GM04504 (cell line): ENCODE measurements around the gene CCL5.
"Not testable (repeated sequence)": the region's sequence is repeated elsewhere in the genome, so short reads cannot be mapped to it uniquely, and the experiment has no call there.

Experiments used
- DNase-seq: peaks from one replicate; pipeline ENCODE4 v3.0.0-alpha.2; 2012; ENCODE audit warnings: low read depth

CCL5 gene

GRCh38 chr17:35898283-35899070 lies 18.3 kb upstream of the CCL5 start:
- no peak for DNase-seq

DNA sequence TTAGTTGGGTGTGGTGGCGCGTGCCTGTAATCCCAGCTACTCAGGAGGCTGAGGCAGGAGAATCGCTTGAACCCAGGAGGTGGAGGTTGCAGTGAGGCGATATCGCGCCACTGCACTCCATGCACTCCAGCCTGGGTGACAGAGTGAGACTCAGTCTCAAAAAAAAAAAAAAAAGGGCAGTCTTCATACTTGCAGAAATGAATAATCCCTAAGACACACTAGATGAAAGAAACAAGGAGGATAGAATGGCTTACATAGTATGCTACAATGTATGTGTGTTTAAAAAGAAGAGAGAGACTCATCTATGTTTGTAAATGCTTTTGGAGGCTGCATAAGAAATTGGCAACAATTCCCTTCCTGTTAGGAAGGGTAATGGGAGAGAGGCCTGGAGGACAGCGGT lies 17.6 kb upstream of the CCL5 start:
- not testable (repeated sequence) for DNase-seq

DNA sequence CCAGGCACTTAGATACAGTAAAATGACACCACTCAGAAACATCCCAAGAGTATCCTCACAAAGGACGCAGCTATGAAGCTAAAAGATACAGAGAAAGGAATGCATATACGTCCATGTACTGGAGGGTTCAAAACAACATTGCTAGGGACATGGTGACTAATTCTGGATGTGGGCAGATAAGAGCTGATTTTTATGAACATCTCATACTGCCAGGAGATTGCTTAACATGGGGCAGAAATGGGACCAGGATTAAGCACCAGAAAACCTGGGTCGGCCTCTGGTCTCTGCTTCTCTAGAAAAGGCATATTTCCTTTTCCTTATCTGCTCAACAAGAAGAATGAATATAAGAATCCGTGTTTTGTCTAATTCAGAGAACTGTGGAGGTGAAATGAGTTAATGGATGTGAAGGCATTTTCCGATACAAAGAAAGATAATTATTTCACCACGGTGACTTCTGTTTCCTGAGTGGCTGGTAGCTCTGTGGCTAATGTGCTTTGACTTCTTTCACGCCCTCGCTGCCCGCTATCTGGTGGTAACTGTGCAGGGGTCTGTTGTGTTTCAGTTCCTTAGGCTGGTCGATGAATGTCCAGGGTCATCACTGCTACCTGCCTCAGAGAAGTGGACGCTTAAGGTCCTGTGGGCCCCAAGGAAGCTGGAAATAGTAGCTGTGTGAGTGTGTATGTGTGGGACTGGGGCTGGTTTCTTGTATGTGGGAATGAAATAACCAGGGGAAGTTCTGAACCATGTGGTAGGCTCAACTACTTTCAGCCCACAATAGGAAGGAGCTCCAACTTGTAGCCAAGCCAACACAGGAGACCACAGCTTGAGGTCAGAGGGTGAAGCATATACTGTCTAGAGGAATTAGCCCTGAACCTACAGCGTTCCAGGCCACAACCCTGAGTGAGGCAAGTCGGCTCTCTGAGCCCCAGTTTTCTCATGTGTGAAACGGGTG lies 15.8 kb upstream of the CCL5 start:
- DNase-seq: no peak

DNA sequence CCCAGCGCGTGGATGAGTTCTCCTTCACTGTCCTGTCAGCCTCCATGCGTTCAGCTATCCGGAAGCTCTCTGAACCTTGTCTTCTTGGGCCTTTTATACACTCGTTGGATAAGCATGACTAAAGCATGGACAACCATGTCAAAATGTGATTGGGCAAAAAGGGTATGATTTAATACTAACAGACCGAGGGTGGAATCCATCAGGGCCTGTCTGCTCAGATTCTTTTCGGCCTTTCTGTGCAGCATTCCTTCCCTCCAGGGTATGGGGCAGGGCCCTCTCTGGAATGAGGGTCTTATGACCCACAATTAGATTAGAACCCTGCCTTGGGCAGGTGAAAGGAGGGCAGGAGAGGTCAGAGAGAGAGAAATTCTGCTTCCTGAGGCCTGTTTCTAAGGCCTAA lies 14.0 kb upstream of the CCL5 start:
- no peak for DNase-seq

DNA sequence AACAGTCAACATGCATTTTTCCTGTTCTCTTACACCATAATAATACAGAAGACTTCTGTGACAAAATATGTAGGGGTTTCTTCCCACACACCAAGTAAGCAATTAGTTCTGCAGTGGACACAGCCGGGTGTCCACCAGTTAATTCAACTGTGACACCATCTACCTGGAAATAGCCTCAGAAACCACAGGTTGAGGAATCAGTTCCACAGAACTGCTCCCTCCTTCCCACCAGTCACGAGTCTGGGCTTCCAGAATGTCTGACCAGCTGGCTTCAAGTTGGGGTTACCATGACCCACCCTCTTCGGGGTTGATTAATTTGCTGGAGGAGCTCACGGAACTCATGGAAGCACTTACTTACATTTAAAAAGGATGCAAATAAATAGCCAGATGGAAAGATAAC lies 13.6 kb upstream of the CCL5 start:
- DNase-seq: no peak

GRCh38 chr17:35892091-35893035 lies 12.2 kb upstream of the CCL5 start:
- no peak for DNase-seq

DNA sequence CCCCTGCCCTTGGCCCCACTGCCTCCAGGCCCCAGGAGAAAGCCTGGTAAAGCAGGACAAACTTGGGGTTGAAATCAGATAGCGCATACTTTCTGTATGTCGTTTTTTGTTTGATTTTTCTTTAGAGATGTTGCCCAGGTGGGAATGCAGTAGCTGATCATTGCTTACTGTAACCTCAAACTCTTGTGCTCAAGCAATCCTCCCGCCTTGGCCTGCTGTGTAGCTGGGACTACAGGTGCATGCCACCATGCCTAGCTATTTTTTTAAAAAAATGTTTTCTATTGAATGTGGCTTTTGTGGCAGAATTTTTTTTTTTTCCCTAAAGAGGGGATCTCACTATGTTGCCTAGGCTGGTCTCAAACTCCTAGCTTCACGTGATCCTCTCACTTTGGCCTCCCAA lies 11.1 kb upstream of the CCL5 start:
- no peak for DNase-seq

DNA sequence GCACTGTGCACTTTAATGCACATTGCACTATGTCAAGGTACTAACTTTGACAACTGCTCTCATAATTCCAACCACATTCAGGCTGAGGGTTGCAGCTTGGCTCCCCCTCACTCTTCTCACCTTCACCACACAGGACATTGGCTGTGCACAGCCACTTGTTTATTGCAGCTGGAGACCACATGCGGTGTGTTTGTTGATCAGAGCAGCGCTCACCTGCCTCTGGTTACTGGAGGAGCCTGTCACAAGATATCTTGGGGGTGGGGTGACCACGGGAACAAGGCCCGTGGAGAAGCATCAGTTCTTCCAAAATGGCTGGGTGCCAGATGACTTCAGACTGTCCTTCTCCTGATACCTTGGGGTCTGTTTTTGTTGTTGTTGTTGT lies 10.6 kb upstream of the CCL5 start:
- no peak for DNase-seq

DNA sequence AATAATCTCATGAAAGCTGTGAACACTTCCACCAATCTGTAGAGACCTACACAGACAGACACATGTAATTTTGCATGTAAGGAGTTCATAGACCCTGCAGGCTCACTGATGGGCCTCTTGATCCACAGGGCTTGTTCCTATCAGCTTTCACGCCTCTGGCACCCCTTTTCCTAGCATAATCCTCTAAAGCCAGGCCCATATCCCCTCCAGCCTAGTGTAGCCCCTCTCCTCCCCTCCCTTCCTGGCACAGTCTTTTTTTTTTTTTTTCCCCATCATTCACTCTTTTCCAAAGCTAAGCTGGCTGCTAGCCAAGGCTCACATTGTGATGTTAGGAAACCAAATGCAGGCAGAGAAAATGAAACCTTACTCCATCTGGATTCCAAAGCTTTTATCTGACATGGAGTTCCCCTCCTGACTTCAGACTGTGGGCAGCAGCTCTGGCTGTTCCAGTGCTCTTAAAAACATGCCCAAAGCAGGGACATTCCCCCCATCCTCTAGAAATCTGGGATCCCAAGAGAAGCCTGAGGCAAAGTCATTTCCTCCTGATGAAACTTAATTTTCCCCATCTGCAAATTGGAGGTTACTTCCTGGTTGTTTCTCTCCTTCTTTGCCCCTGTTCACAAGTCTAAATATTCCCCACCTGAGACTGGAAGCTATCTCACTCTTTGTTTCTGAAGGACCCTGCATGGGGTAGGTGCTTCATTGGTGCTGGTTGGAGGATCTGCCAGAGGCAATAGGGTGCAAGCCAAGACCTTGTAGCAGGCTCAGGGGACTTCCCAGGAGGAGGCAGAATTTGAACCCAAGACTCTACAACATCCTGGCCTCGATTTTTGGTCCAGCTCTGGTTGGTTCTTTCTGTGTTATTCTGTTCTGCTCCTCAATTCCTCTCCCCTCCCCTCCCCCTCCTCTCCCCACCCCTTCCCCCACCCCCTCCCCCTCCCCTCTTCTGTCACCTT lies 9.9 kb upstream of the CCL5 start:
- DNase-seq: no peak

DNA sequence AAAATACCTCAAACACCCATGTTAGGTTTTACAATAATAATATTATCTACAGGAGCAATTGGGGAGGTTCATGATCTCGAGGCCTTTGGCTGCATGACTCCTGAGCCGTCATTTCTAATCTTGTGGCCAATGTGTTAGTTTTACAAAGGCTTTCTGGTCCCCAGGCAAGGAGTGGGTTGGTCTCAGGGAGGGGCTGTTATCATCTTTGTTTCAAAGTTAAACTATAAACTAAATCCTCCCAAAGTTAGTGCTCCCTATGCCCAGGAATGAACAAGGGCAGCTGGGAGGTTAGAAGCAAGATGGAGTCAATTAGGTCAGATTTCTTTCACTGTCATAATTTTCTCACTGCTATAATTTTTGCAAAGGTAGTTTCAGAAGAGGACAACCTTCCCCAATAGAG lies 9.1 kb upstream of the CCL5 start:
- DNase-seq: no peak

DNA sequence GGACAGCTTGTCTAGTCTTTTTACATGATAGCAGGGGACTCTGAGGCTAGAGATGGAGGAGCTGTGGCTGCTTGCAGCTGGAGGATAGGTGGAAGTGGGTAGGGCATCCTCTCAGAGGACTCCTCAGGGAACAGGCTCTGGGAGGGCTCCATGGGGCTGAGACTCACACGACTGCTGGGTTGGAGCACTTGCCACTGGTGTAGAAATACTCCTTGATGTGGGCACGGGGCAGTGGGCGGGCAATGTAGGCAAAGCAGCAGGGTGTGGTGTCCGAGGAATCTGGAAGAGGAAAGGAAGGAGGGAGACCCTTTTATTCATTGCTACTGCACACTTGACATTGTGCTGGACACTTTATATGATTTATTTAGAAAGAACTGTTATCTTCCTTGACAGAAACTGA lies 1.8 kb downstream of the CCL5 start:
- no peak for DNase-seq

GRCh38 chr17:35877345-35878029 lies 2.7 kb downstream of the CCL5 start:
- DNase-seq: no peak

- DNase-seq: no peak
Measured at GRCh38 chr17:35876534-35876933, 3.6 kb downstream of the CCL5 start.

DNA sequence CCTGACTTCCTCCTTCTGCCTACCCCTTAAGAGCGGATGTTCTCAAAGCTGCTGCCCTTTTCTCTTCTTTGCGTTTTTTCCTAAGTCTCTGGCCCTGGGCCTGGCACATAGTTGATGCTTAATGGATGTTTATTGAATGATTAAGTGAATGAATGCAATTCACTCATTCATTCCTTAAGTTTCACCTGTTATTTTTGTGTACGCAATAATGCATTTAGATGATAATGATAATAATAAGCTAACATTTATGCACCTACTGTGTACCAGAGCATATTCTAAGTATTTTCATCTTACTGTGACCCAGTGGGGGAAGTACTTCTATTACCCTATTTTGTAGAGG lies 4.4 kb downstream of the CCL5 start:
- no peak for DNase-seq

DNA sequence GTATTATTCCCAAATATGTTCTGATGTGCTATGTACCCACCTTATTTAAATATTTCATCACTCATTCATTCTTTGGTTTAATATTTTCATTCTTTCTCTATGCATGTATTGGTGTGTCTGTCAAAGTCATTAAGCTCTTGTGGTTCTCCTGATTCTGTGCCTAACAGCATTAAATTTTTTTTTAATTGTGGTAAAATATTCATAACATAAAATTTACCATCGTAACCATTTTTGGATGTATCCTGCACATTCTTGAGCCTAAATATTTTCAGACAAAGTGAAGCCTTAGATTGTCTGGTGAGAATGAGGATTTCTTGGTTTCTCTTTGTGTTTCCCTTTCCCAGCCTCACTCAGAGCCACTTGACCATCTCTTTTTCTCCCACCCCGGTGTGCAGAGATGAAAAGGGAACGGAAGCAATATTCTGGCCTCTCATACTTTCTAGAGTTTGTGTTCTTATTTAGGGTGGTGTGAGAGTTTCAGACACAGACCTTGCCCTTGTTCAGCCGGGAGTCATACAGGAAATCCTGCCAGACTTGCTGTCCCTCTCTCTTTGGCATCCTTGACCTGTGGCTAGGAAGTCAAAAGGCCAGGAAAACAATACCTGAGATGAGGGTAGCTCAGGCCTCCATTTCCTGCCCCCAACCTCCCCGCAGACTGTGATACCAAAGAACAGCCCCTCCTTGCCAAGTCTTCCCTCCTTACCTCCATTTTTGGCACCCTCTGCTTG lies 4.9 kb downstream of the CCL5 start:
- no peak for DNase-seq

DNA sequence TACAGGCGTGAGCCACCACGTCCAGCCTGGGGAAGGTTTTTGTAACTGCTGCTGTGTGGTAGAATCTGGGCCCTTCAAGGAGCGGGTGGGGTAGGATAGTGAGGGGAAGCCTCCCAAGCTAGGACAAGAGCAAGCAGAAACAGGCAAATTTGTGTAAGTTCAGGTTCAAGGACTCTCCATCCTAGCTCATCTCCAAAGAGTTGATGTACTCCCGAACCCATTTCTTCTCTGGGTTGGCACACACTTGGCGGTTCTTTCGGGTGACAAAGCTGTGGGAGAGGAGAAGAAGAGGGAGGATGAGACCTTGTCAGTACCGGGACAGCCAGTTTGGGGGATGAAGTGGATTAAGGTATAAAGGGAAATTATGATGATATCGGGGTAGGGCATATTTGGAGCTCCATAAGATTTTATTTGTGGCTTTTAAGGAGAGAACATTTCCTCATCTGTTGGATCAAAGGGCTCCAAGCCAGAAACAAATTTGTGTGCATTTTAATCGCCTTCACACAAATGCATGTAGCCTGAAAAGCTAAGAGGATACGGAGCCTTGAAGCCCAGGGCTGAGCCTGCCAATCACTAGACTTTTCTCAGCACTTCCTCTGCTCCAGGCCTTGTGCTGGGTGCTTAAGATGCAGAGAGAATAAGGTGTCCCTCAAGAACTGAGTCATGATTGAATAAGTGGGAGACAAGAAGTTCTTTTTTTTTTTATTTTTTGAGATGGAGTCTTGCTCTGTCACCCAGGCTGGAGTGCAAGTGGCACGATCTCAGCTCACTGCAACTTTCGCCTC lies 7.8 kb downstream of the CCL5 start:
- no peak for DNase-seq

- DNase-seq: no peak
Measured at GRCh38 chr17:35870906-35871819, 9.0 kb downstream of the CCL5 start.

- DNase-seq: no peak
Measured at GRCh38 chr17:35868737-35869136, 11.4 kb downstream of the CCL5 start, which contains the start of gene HEATR9. TSS of gene HEATR9 (minus strand) at chr17:35868891. CDS start at chr17:35868742, 149 bp downstream.
